Measurements from ENCODE around the gene KRT85.
"Not testable (repeated sequence)": the region's sequence is repeated elsewhere in the genome, so short reads cannot be mapped to it uniquely, and the experiment has no call there.

DNA sequence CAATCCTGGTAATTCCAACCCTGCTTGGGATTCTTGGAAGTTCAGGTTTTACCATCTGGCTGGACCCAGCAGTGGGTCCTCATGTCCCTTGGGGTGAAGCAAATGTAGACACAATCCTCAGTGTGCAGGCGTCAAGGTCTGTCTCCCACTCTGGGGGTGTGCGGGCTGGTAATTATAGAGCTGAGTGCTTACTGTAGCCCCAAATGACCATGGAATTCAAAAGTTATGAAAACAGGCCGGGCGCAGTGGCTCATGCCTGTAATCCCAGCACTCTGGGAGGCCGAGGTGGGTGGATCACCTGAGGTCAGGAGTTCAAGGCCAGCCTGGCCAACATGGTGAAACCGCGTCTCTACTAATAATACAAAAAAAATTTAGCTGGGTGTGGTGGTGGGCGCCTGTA is 22.2 kb downstream of the KRT85 start:
- TF ChIP-seq MZF1 (CRISPR knock-in tag; IDR thresholded peaks at IDR 0.05; ENCODE audit: borderline replicate concordance); POLR2A (IDR thresholded peaks at IDR 0.05; ENCODE audit: insufficient read depth in 1 of 2, low read depth in 2 of 2, low read length in 2 of 2); SUZ12 (IDR thresholded peaks at IDR 0.05; ENCODE audit: low read depth, low read length); CHD4 (IDR thresholded peaks at IDR 0.05; ENCODE audit: borderline replicate concordance, low read length); EED (CRISPR knock-in tag; IDR thresholded peaks at IDR 0.05); POLR2AphosphoS5 (IDR thresholded peaks at IDR 0.05; ENCODE audit: low read depth, low read length); BRCA1 (CRISPR knock-in tag; IDR thresholded peaks at IDR 0.05); ATF1 (CRISPR knock-in tag; IDR thresholded peaks at IDR 0.05): not testable (repeated sequence)
- TF ChIP-seq, protein P1, sequence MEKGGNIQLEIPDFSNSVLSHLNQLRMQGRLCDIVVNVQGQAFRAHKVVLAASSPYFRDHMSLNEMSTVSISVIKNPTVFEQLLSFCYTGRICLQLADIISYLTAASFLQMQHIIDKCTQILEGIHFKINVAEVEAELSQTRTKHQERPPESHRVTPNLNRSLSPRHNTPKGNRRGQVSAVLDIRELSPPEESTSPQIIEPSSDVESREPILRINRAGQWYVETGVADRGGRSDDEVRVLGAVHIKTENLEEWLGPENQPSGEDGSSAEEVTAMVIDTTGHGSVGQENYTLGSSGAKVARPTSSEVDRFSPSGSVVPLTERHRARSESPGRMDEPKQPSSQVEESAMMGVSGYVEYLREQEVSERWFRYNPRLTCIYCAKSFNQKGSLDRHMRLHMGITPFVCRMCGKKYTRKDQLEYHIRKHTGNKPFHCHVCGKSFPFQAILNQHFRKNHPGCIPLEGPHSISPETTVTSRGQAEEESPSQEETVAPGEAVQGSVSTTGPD (CRISPR knock-in tag; IDR thresholded peaks at IDR 0.05): not testable (repeated sequence)
- TF ChIP-seq, protein P2, sequence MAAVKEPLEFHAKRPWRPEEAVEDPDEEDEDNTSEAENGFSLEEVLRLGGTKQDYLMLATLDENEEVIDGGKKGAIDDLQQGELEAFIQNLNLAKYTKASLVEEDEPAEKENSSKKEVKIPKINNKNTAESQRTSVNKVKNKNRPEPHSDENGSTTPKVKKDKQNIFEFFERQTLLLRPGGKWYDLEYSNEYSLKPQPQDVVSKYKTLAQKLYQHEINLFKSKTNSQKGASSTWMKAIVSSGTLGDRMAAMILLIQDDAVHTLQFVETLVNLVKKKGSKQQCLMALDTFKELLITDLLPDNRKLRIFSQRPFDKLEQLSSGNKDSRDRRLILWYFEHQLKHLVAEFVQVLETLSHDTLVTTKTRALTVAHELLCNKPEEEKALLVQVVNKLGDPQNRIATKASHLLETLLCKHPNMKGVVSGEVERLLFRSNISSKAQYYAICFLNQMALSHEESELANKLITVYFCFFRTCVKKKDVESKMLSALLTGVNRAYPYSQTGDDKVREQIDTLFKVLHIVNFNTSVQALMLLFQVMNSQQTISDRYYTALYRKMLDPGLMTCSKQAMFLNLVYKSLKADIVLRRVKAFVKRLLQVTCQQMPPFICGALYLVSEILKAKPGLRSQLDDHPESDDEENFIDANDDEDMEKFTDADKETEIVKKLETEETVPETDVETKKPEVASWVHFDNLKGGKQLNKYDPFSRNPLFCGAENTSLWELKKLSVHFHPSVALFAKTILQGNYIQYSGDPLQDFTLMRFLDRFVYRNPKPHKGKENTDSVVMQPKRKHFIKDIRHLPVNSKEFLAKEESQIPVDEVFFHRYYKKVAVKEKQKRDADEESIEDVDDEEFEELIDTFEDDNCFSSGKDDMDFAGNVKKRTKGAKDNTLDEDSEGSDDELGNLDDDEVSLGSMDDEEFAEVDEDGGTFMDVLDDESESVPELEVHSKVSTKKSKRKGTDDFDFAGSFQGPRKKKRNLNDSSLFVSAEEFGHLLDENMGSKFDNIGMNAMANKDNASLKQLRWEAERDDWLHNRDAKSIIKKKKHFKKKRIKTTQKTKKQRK (IDR thresholded peaks at IDR 0.05; ENCODE audit: low read length): not testable (repeated sequence)
- TF ChIP-seq, protein P3, sequence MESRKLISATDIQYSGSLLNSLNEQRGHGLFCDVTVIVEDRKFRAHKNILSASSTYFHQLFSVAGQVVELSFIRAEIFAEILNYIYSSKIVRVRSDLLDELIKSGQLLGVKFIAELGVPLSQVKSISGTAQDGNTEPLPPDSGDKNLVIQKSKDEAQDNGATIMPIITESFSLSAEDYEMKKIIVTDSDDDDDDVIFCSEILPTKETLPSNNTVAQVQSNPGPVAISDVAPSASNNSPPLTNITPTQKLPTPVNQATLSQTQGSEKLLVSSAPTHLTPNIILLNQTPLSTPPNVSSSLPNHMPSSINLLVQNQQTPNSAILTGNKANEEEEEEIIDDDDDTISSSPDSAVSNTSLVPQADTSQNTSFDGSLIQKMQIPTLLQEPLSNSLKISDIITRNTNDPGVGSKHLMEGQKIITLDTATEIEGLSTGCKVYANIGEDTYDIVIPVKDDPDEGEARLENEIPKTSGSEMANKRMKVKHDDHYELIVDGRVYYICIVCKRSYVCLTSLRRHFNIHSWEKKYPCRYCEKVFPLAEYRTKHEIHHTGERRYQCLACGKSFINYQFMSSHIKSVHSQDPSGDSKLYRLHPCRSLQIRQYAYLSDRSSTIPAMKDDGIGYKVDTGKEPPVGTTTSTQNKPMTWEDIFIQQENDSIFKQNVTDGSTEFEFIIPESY (CRISPR knock-in tag; IDR thresholded peaks at IDR 0.05): not testable (repeated sequence)
